ENCODE data around the gene CELA3A.

- TF ChIP-seq, protein P1, sequence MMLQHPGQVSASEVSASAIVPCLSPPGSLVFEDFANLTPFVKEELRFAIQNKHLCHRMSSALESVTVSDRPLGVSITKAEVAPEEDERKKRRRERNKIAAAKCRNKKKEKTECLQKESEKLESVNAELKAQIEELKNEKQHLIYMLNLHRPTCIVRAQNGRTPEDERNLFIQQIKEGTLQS (IDR thresholded peaks at IDR 0.05; ENCODE audit: insufficient read depth, low read depth, low read length): no peak
- no peak for TF ChIP-seq ZNF274 (IDR thresholded peaks at IDR 0.05; ENCODE audit: borderline replicate concordance, extremely low read depth, low read length)
- TF ChIP-seq RBBP5 (IDR thresholded peaks at IDR 0.05; ENCODE audit: borderline replicate concordance, low read depth, low read length): no peak
- no peak for TF ChIP-seq CTBP2 (IDR thresholded peaks at IDR 0.05; ENCODE audit: borderline replicate concordance, insufficient read depth, insufficient read length, low read length)
- no peak for TF ChIP-seq CTCF (IDR thresholded peaks at IDR 0.05; ENCODE audit: control extremely low read depth in 1 of 3, insufficient read depth in 1 of 3, low read depth in 1 of 3, low read length in 3 of 3)
- TF ChIP-seq POU5F1 (IDR thresholded peaks at IDR 0.05; ENCODE audit: low read depth, low read length): no peak
- no peak for TF ChIP-seq JUND (IDR thresholded peaks at IDR 0.05; ENCODE audit: low read length)
- TF ChIP-seq RAD21 (IDR thresholded peaks at IDR 0.05 in 1 of 2, conservative IDR thresholded peaks at IDR 0.05 in 1 of 2; ENCODE audit: low read depth in 2 of 2, low read length in 2 of 2): no peak
- TF ChIP-seq KDM4A (IDR thresholded peaks at IDR 0.05; ENCODE audit: low read depth, low read length, severe bottlenecking): no peak
- TF ChIP-seq SIRT6 (IDR thresholded peaks at IDR 0.05; ENCODE audit: low read length): no peak
- no peak for TF ChIP-seq YY1 (IDR thresholded peaks at IDR 0.05; ENCODE audit: low read depth, low read length)
- no peak for TF ChIP-seq CHD1 (IDR thresholded peaks at IDR 0.05; ENCODE audit: low read depth, low read length)
Measured at GRCh38 chr1:22050330-22050729, 48.9 kb downstream of the CELA3A start.
